ENCODE data around the gene ATXN2. TPM values are rescaled to one million over a fixed set of nuclear protein-coding genes. Genes with fewer than 3 reads are reported as not detected.

The ATXN2 gene
- total and polyA plus RNA-seq, 9 of the 15 experiments (the other 6 are each of a cell fraction or from before 2014, with no cell fraction given): 16.8 to 67.8 (median 29.3) TPM

GRCh38 chr12:111413442-111414086 is 185.6 kb downstream of the ATXN2 start (continued):
- TF ChIP-seq YY1 (IDR thresholded peaks at IDR 0.05; ENCODE audit: borderline replicate concordance in 1 of 3, control insufficient read depth in 1 of 3, extremely low read depth in 1 of 3, insufficient read depth in 3 of 3, insufficient read length in 1 of 3, insufficient replicate concordance in 2 of 3, low read depth in 1 of 3, low read length in 2 of 3): no peak
- TF ChIP-seq JUN (IDR thresholded peaks at IDR 0.05; ENCODE audit: borderline replicate concordance, low read depth, low read length): peak; percentile 9; the same call in 1 of the 2 replicates
- TF ChIP-seq JUN (CRISPR knock-in tag; IDR thresholded peaks at IDR 0.05; ENCODE audit: borderline replicate concordance): no peak
- no peak for TF ChIP-seq ZNF655 (CRISPR knock-in tag; IDR thresholded peaks at IDR 0.05)
- TF ChIP-seq RBM15 (IDR thresholded peaks at IDR 0.05; ENCODE audit: insufficient read depth, low read length): no peak
- TF ChIP-seq CBFA2T2 (conservative IDR thresholded peaks at IDR 0.05): peak; percentile 40; the same call in 1 of the 2 replicates
- no peak for TF ChIP-seq ZNF79 (CRISPR knock-in tag; IDR thresholded peaks at IDR 0.05; ENCODE audit: low read depth)
- no peak for TF ChIP-seq ZNF253 (CRISPR knock-in tag; conservative IDR thresholded peaks at IDR 0.05)
- TF ChIP-seq NCOR1 (IDR thresholded peaks at IDR 0.05): peak; percentile 30
- TF ChIP-seq ZNF778 (CRISPR knock-in tag; IDR thresholded peaks at IDR 0.05): no peak
- no peak for TF ChIP-seq SETDB1 (IDR thresholded peaks at IDR 0.05; ENCODE audit: low read length)
- TF ChIP-seq IRF1 (CRISPR knock-in tag; IDR thresholded peaks at IDR 0.05; ENCODE audit: borderline replicate concordance): no peak
- TF ChIP-seq HDAC1 (IDR thresholded peaks at IDR 0.05): 0 out of 4 replicates have a peak, but pooled peaks of 1 of the 2 experiments have one; percentile 31
- TF ChIP-seq ILF3 (IDR thresholded peaks at IDR 0.05; ENCODE audit: borderline replicate concordance): no peak
- no peak for TF ChIP-seq PTRF (tag; IDR thresholded peaks at IDR 0.05)
- TF ChIP-seq ZKSCAN8 (CRISPR knock-in tag; IDR thresholded peaks at IDR 0.05): peak; percentile 100
- TF ChIP-seq ZNF184 (CRISPR knock-in tag; IDR thresholded peaks at IDR 0.05): no peak
- TF ChIP-seq PRDM10 (IDR thresholded peaks at IDR 0.05; ENCODE audit: partially characterized antibody): no peak
- no peak for TF ChIP-seq NR4A1 (CRISPR knock-in tag; IDR thresholded peaks at IDR 0.05)
- no peak for TF ChIP-seq NR4A1 (tag; IDR thresholded peaks at IDR 0.05)
- no peak for TF ChIP-seq GABPA (tag; conservative IDR thresholded peaks at IDR 0.05; ENCODE audit: low read depth)

All from K562 (cell line).